Activated CD4-positive, alpha-beta T cell treated with anti-CD3 and anti-CD28 coated beads, Interleukin-2, amount 10 ng/mL, durations not matched to agents 24 days and 14 days (primary cell): ENCODE results near the gene BEGAIN. TPM values are rescaled to one million over a fixed set of nuclear protein-coding genes. Genes with fewer than 3 reads are reported as not detected.
"Not testable (repeated sequence)": the region's sequence is repeated elsewhere in the genome, so short reads cannot be mapped to it uniquely, and the experiment has no call there.

Source experiments
- DNase-seq: peaks from one replicate; pipeline ENCODE4 v3.0.0; 2022
- H3K27ac Mint-ChIP-seq: one replicate; pipeline ENCODE4 v1.8.0; 2022; ENCODE audit warnings: mild to moderate bottlenecking, mixed read lengths
- H3K27me3 Mint-ChIP-seq: one replicate; pipeline ENCODE4 v1.8.0; 2022; ENCODE audit warnings: mixed read lengths
- H3K36me3 Mint-ChIP-seq: one replicate; pipeline ENCODE4 v1.8.0; 2022; ENCODE audit warnings: low read depth, mild to moderate bottlenecking, mixed read lengths
- H3K4me1 Mint-ChIP-seq: one replicate; pipeline ENCODE4 v1.8.0; 2021; ENCODE audit warnings: mixed read lengths
- H3K4me3 Mint-ChIP-seq: one replicate; pipeline ENCODE4 v1.8.0; 2022; ENCODE audit warnings: mild to moderate bottlenecking, moderate library complexity, mixed read lengths
- H3K9me3 Mint-ChIP-seq: one replicate; pipeline ENCODE4 v1.8.0; 2021; ENCODE audit warnings: mixed read lengths
- intact Hi-C: fragments of 100-400 bp; cut with micrococcal nuclease; formaldehyde crosslinking; loops from one replicate; pipeline ENCODE4 v1.15.1; 2023
- total RNA-seq: library from RNA; stranded (reverse); gene quantifications from 2 replicates; pipeline ENCODE4 v1.2.3, GENCODE V29; 2022

The BEGAIN gene
- total RNA-seq, 1 donor from 2014 or later: 4.8 TPM

DNA sequence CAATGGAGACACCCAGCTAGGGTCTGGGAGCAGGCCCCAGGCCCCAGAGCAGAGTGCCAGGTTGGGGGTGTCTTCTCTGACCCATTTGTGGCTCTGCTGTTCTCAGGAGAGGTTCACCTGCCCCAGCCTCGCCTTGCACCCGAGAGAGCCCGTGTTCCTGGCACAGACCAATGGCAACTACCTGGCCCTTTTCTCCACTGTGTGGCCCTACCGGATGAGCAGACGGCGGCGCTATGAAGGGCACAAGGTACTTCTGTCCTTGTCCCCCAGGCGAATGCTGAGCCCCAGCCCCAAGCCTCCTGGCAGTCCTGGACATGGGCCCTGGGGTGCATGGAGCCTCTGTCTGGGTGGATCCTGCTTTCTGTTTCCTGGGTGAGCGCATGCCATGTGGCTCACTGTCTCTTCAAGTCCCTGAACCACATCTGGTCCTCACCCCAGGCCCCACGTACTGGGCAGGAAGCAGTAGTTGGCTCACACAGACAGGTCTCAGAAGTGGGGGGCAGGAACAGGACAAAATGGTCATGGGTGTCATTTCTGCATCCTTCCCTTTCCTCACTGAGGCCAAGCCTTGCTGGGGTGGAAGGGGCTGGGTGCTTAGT lies 58.2 kb downstream of the BEGAIN start:
- intact Hi-C loops: no loop called here
- no peak for DNase-seq

DNA sequence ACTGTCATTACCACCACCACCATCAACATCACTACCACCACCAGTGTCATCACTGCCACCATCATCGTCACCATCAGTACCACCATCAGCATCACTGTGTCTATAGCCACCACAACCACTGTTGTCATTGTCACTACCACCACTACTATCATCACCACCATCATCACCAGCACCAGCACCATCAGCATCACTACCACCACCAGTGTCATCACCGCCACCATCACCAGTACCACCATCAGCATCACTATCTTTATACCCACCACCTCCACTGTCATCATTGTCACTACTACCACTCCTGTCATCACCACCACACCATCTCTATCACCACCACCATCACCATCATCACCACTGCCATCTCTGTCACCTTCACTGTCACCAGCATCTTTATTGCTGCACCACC lies 60.6 kb downstream of the BEGAIN start:
- Mint-ChIP-seq H3K4me3 (no peak overlapping the region), H3K4me1 (no peaks in the 10 kb centered on the region), H3K36me3 (no peaks in the 10 kb centered on the region), H3K9me3 (no peaks in the 10 kb centered on the region), H3K27ac (no peak overlapping the region), H3K27me3 (no peaks in the 10 kb centered on the region)
- DNase-seq: peak; percentile 43
- intact Hi-C loops: no loop called here

More for the DNA sequence above, 58.2 kb downstream of the BEGAIN start:
- H3K27me3 Mint-ChIP-seq: no peaks in the 10 kb centered on the region
- no peak overlapping the region for H3K27ac Mint-ChIP-seq
- H3K4me3 Mint-ChIP-seq: no peak overlapping the region
- no peaks in the 10 kb centered on the region for H3K9me3 Mint-ChIP-seq
- no peaks in the 10 kb centered on the region for H3K36me3 Mint-ChIP-seq
- H3K4me1 Mint-ChIP-seq: no peaks in the 10 kb centered on the region

DNA sequence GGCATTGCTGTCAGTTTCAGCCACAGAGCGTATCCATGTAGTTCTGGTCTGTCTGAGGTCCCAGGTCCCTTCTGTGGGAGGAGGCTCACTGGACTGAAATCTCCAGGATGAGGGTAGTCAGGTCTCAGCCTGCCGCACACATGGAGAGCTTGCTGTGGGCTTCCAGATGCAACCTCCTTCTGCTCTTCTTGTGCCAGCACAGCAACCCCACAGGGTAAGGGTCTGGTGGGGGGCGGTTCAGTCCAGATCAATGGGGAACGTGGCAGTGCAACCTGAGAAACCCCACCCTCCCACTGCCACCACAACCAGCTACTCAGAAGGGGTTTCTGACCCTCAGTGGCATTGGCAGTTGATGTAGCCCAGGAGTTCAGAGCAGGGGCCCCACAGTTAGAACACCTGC lies 61.2 kb downstream of the BEGAIN start:
- H3K27me3 Mint-ChIP-seq: peaks cover 5% of the 10 kb centered on the region
- H3K27ac Mint-ChIP-seq: no peak overlapping the region
- H3K36me3 Mint-ChIP-seq: no peaks in the 10 kb centered on the region
- intact Hi-C loops: no loop called here
- H3K4me1 Mint-ChIP-seq: no peaks in the 10 kb centered on the region
- no peak overlapping the region for H3K4me3 Mint-ChIP-seq
- no peaks in the 10 kb centered on the region for H3K9me3 Mint-ChIP-seq
- peak; percentile 51 for DNase-seq

- intact Hi-C loops: loop anchor here (1.0 kb wide), 1 partner anchor 120 kb away; no protein-coding TSS in a partner anchor
- peaks cover 7% of the 10 kb centered on the region for H3K27me3 Mint-ChIP-seq
- H3K27ac Mint-ChIP-seq: no peak overlapping the region
- H3K36me3 Mint-ChIP-seq: no peaks in the 10 kb centered on the region
- no peaks in the 10 kb centered on the region for H3K4me1 Mint-ChIP-seq
- H3K9me3 Mint-ChIP-seq: no peaks in the 10 kb centered on the region
- H3K4me3 Mint-ChIP-seq: no peak overlapping the region
- peak; percentile 48 for DNase-seq
These were observed 61.6 kb downstream of the BEGAIN start for GRCh38 chr14:100525615-100526014.

DNA sequence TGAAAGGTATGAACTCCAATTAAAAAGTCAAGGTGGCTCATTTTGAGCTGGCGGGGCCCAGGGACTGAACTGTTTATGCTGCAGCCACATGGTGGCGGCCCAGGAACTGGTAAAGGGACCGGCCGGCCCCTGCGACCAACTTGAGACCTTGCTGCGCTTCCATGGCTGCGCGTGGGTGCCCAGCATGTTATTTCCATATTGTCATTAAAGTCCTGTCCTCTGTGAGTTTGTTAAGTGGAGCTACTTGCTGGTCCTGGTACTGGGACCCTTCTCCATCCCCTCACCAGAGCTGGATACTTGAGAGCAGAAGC lies 62.3 kb downstream of the BEGAIN start:
- peaks cover 7% of the 10 kb centered on the region for H3K27me3 Mint-ChIP-seq
- H3K4me1 Mint-ChIP-seq: no peaks in the 10 kb centered on the region
- H3K36me3 Mint-ChIP-seq: no peaks in the 10 kb centered on the region
- intact Hi-C loops: loop anchor here (1.0 kb wide), 1 partner anchor 120 kb away; no protein-coding TSS in a partner anchor
- H3K9me3 Mint-ChIP-seq: no peaks in the 10 kb centered on the region
- no peak overlapping the region for H3K27ac Mint-ChIP-seq
- DNase-seq: peak; percentile 74
- no peak overlapping the region for H3K4me3 Mint-ChIP-seq

GRCh38 chr14:100524233-100524932 lies 62.8 kb downstream of the BEGAIN start:
- H3K9me3 Mint-ChIP-seq: no peaks in the 10 kb centered on the region
- no peaks in the 10 kb centered on the region for H3K4me1 Mint-ChIP-seq
- intact Hi-C loops: no loop called here
- H3K27me3 Mint-ChIP-seq: peaks cover 7% of the 10 kb centered on the region
- no peak overlapping the region for H3K4me3 Mint-ChIP-seq
- H3K27ac Mint-ChIP-seq: no peak overlapping the region
- no peaks in the 10 kb centered on the region for H3K36me3 Mint-ChIP-seq
- DNase-seq: peak; percentile 46

DNA sequence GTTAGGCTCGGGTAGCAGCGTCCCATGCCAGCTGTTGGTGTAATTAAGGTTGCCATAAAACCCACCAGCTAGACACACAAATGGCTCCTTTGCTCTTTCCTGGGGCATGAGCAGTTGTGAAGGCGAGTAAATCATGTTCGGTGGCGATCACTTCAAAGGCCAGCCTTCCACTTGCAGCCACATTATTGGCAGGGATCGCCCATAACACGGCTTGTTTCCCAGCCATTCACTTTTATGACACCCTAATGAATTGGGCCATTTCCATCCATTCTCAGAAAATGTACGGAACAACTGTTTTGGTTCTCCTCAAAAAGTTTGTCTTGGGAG lies 63.4 kb downstream of the BEGAIN start:
- Mint-ChIP-seq H3K9me3 (no peaks in the 10 kb centered on the region), H3K4me3 (no peak overlapping the region), H3K36me3 (no peaks in the 10 kb centered on the region), H3K27me3 (peaks cover 7% of the 10 kb centered on the region), H3K27ac (no peak overlapping the region), H3K4me1 (no peaks in the 10 kb centered on the region)
- DNase-seq: no peak
- intact Hi-C loops: no loop called here

DNA sequence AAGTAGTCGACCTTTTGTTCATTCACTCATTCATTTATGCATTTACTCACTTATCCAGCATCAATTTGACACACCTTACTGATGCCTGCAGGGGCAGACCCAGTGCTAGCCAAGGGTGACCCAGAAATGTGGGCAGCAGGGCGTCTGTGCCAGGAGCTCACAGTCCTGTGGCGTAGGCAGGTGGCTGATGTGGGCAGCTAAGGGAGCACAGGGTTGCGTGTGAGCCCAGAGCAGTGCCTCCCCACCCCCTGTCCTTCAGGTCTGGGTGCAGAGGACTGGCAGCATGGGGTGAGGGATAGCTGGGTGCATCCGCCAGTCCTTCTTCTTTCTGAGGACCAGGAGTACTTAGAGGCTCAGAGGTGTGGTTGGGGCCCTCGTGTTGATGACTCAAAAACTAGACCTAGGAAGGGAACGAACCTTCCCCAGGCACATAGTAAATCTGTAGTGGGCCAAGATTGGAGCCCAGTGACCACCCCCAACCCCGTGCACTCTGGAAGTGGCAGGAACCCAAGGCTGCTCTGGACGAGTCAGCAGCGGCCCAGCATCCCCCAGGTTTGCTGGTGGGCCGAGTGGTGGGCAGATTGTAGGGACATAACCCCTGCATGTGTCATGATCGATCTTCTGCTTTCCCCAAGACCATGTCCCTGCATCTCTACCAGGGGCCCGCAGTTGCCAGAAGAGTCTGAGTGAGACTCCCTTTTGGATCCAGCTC lies 63.9 kb downstream of the BEGAIN start:
- Mint-ChIP-seq H3K4me3 (no peak overlapping the region), H3K4me1 (no peaks in the 10 kb centered on the region), H3K27ac (no peak overlapping the region), H3K36me3 (no peaks in the 10 kb centered on the region), H3K27me3 (peaks cover 7% of the 10 kb centered on the region), H3K9me3 (no peaks in the 10 kb centered on the region)
- intact Hi-C loops: no loop called here
- no peak for DNase-seq

GRCh38 chr14:100522616-100523099 lies 64.6 kb downstream of the BEGAIN start:
- Mint-ChIP-seq H3K9me3 (no peaks in the 10 kb centered on the region), H3K36me3 (no peaks in the 10 kb centered on the region), H3K4me1 (no peaks in the 10 kb centered on the region), H3K27ac (no peak overlapping the region), H3K4me3 (no peak overlapping the region), H3K27me3 (peaks cover 7% of the 10 kb centered on the region)
- intact Hi-C loops: no loop called here
- peak; percentile 51 for DNase-seq

GRCh38 chr14:100506053-100506452 lies 81.2 kb downstream of the BEGAIN start:
- peaks cover 13% of the 10 kb centered on the region for H3K27me3 Mint-ChIP-seq
- intact Hi-C loops, DNase-seq, H3K27ac Mint-ChIP-seq, H3K36me3 Mint-ChIP-seq, H3K4me3 Mint-ChIP-seq, H3K9me3 Mint-ChIP-seq, H3K4me1 Mint-ChIP-seq: not testable (repeated sequence)

DNA sequence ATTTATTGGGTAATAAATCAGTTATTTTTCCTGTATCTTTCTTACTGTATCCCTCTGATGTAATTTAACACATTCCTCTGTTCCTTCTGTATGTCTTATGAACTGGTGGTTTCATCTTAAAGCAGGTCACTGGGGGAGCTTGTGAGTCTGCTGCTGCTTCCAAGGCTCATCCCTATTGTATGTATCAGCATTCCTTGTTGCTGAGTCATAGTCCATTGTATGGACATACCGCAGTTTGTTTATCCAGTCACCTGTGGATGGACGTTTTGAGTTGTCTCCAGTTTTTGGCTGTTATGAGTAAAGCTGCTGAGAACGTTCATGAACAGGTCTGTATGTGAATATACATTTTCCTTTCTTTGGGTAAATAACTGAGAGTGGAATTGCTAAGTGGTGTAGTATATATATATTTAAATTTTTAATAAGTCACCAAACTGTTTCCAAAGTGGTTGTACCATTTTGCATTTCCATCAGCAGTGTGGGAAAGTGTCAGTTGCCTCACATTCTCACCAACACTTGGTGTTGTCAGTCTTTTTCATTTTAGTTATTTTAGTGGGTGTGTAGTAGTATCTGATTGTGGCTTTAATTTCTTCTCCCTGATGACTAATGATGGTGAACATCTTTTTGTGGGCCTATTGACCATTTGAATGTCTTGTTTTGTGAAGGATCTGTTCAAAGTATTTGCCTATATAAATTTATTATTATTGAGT lies 82.7 kb downstream of the BEGAIN start:
- Mint-ChIP-seq H3K4me3 (no peak overlapping the region), H3K9me3 (no peaks in the 10 kb centered on the region), H3K36me3 (no peaks in the 10 kb centered on the region), H3K4me1 (no peaks in the 10 kb centered on the region), H3K27ac (no peak overlapping the region), H3K27me3 (peaks cover 11% of the 10 kb centered on the region)
- no peak for DNase-seq
- intact Hi-C loops: no loop called here

DNA sequence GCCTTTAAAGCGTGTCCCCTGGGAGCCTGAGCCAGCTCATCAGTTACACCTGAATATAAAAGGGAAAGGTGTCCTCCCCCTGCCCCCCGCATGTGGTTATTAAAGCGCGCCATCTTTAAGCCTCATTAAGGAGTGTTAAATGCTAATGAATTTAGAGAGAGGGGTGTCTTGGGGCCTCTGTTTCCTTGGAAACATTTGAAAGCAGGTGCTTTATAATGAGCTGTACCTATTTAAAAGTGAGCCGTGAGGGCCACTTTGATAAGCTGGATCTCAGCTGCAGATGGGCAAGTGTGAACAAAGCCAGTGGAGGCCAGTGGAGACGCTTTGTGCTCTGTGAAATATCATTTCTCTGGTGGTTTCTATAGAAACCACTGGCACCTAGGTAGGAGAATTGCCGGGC lies 84.0 kb downstream of the BEGAIN start:
- H3K27ac Mint-ChIP-seq: no peak overlapping the region
- peaks cover 11% of the 10 kb centered on the region for H3K27me3 Mint-ChIP-seq
- no peaks in the 10 kb centered on the region for H3K36me3 Mint-ChIP-seq
- DNase-seq: no peak
- intact Hi-C loops: no loop called here
- no peak overlapping the region for H3K4me3 Mint-ChIP-seq
- no peaks in the 10 kb centered on the region for H3K4me1 Mint-ChIP-seq
- H3K9me3 Mint-ChIP-seq: no peaks in the 10 kb centered on the region

- Mint-ChIP-seq H3K27me3 (peaks cover 9% of the 10 kb centered on the region), H3K4me1 (no peaks in the 10 kb centered on the region), H3K4me3 (no peak overlapping the region), H3K9me3 (no peaks in the 10 kb centered on the region), H3K36me3 (no peaks in the 10 kb centered on the region), H3K27ac (no peak overlapping the region)
- DNase-seq: no peak
- intact Hi-C loops: no loop called here
These were observed 84.5 kb downstream of the BEGAIN start for GRCh38 chr14:100502622-100503220.

GRCh38 chr14:100500128-100500527 lies 87.1 kb downstream of the BEGAIN start:
- no peak overlapping the region for H3K4me3 Mint-ChIP-seq
- no peaks in the 10 kb centered on the region for H3K9me3 Mint-ChIP-seq
- H3K27ac Mint-ChIP-seq: no peak overlapping the region
- no peaks in the 10 kb centered on the region for H3K4me1 Mint-ChIP-seq
- intact Hi-C loops: no loop called here
- H3K36me3 Mint-ChIP-seq: no peaks in the 10 kb centered on the region
- H3K27me3 Mint-ChIP-seq: peaks cover 3% of the 10 kb centered on the region
- no peak for DNase-seq
